H1 (cell line): ENCODE results near the gene PRKCZ. TPM values are rescaled to one million over a fixed set of nuclear protein-coding genes. Genes with fewer than 3 reads are reported as not detected.
A peak's percentile ranks its signal among the peaks of the same experiment; 100 is the strongest.

Source experiments
- CTCF ChIA-PET: fragments of 300-600 bp; sonication (Branson Sonifier 250); formaldehyde crosslinking; loops from one replicate; lab custom pipeline; 2021; ENCODE audit not compliant: partially characterized antibody; lab: Charles Lee
- POLR2A ChIA-PET: fragments of 300-600 bp; sonication (Branson Sonifier 250); formaldehyde crosslinking; loops from one replicate; lab custom pipeline; 2021; ENCODE audit warnings: inconsistent platforms; ENCODE audit not compliant: partially characterized antibody; lab: Charles Lee
- DNase-seq, 2 experiments: peaks; one replicate each; pipeline versions ENCODE4 v3.0.0 to v3.0.0-alpha.2; 2010 to 2022; ENCODE audit warnings: low spot score in 2 of 2, low read depth in 1 of 2, mixed read lengths in 1 of 2
- FAIRE-seq: peaks from 2 replicates; lab custom pipeline; 2011; peaks lifted over from hg19 to GRCh38; lab: Jason Lieb, UNC
- H2AFZ ChIP-seq: 2 replicates; pipeline ENCODE4 v1.8.1; 2012; ENCODE audit warnings: low read length, inconsistent platforms
- H2AK5ac ChIP-seq: 2 replicates; pipeline ENCODE4 v1.6.1; 2013; ENCODE audit warnings: low read depth, low read length
- H2BK120ac ChIP-seq: replicated peaks from 2 replicates; pipeline ENCODE3; 2013; ENCODE audit warnings: low read depth, low read length, inconsistent platforms
- H2BK12ac ChIP-seq: 2 replicates; pipeline ENCODE4 v1.6.1; 2013; ENCODE audit warnings: low read depth, low read length
- H2BK15ac ChIP-seq: 2 replicates; pipeline ENCODE4 v1.6.1; 2013; ENCODE audit warnings: low read length
- H2BK20ac ChIP-seq: 2 replicates; pipeline ENCODE4 v1.6.1; 2013; ENCODE audit warnings: low read length
- H2BK5ac ChIP-seq: 2 replicates; pipeline ENCODE4 v1.6.1; 2013; ENCODE audit warnings: low read depth, low read length
- H3K14ac ChIP-seq: 2 replicates; pipeline ENCODE4 v1.6.1; 2013; ENCODE audit warnings: inconsistent platforms; ENCODE audit not compliant: insufficient read length
- H3K18ac ChIP-seq: 2 replicates; pipeline ENCODE4 v1.6.1; 2013; ENCODE audit warnings: low read length; ENCODE audit errors: extremely low read depth
- H3K23ac ChIP-seq: 2 replicates; pipeline ENCODE4 v1.6.1; 2013; ENCODE audit warnings: inconsistent platforms; ENCODE audit not compliant: insufficient read length
- H3K23me2 ChIP-seq: 2 replicates; pipeline ENCODE4 v1.6.1; 2013; ENCODE audit warnings: low read depth, low read length
- H3K27ac ChIP-seq: 2 replicates; pipeline ENCODE4 v1.6.1; 2011; ENCODE audit warnings: low read depth, low read length, inconsistent platforms
- H3K27me3 ChIP-seq, 4 experiments: replicated peaks in 1 of 4; 1 replicate in 1 of 4; 2 replicates in 3 of 4; pipeline versions ENCODE4 v1.6.1 to v1.8.1; 2011 to 2013; ENCODE audit warnings: low read length in 3 of 4, mild to moderate bottlenecking in 3 of 4, inconsistent platforms in 2 of 4, mixed read lengths in 2 of 4, moderate library complexity in 1 of 4; ENCODE audit not compliant: control insufficient read depth in 3 of 4, insufficient read depth in 3 of 4; ENCODE audit errors: extremely low read depth in 1 of 4
- H3K36me3 ChIP-seq, 4 experiments: 2 replicates each; pipeline versions ENCODE4 v1.6.1 to v1.8.1; 2011 to 2013; ENCODE audit warnings: mild to moderate bottlenecking in 4 of 4, low read length in 3 of 4, moderate library complexity in 2 of 4, control low read depth in 1 of 4, inconsistent platforms in 1 of 4; ENCODE audit not compliant: insufficient read depth in 4 of 4, control insufficient read depth in 2 of 4
- H3K4ac ChIP-seq: replicated peaks from 2 replicates; pipeline ENCODE3; 2013; ENCODE audit warnings: low read length, low read depth, mixed read lengths, inconsistent platforms; ENCODE audit not compliant: insufficient read length
- H3K4me1 ChIP-seq, 4 experiments: replicated peaks in 1 of 4; 1 replicate in 1 of 4; 2 replicates in 3 of 4; pipeline versions ENCODE4 v1.6.1 to v1.8.1; 2011 to 2013; ENCODE audit warnings: low read length in 3 of 4, inconsistent platforms in 2 of 4, mixed read lengths in 1 of 4; ENCODE audit not compliant: insufficient read depth in 4 of 4, control insufficient read depth in 3 of 4
- H3K4me2 ChIP-seq, 2 experiments: 2 replicates each; pipeline versions ENCODE4 v1.6.1 to v1.8.1; 2011 to 2013; ENCODE audit warnings: low read depth in 2 of 2, low read length in 2 of 2, control low read depth in 1 of 2, inconsistent platforms in 1 of 2, mild to moderate bottlenecking in 1 of 2; ENCODE audit not compliant: insufficient read depth in 1 of 2
- H3K4me3 ChIP-seq, 4 experiments: fragments of 200-600, 300-600 bp in 1 of 4; sonication (generic), shearing (Covaris generic), sonication (Bioruptor Twin) in 1 of 4; 2 replicates each; pipeline versions ENCODE4 v1.5.1 to v1.8.1; 2011 to 2016; ENCODE audit warnings: low read length in 4 of 4, low read depth in 3 of 4, control low read depth in 2 of 4, inconsistent platforms in 2 of 4, mild to moderate bottlenecking in 2 of 4, mixed read lengths in 1 of 4, moderate library complexity in 1 of 4; ENCODE audit not compliant: insufficient read depth in 2 of 4; ENCODE audit errors: extremely low read depth in 1 of 4
- H3K56ac ChIP-seq: replicated peaks from 2 replicates; pipeline ENCODE3; 2013; ENCODE audit warnings: low read depth, mild to moderate bottlenecking, mixed read lengths, low read length, inconsistent platforms; ENCODE audit not compliant: insufficient read length
- H3K79me1 ChIP-seq: 2 replicates; pipeline ENCODE4 v1.6.1; 2013; ENCODE audit warnings: low read depth, low read length, control low read depth
- H3K79me2 ChIP-seq, 2 experiments: 2 replicates each; pipeline versions ENCODE4 v1.6.1 to v1.8.1; 2012 to 2013; ENCODE audit warnings: low read length in 2 of 2, mild to moderate bottlenecking in 2 of 2, inconsistent platforms in 1 of 2; ENCODE audit not compliant: insufficient read depth in 2 of 2, control insufficient read depth in 1 of 2
- H3K9ac ChIP-seq, 4 experiments: replicated peaks in 1 of 4; 1 replicate in 1 of 4; 2 replicates in 3 of 4; pipeline versions ENCODE4 v1.6.1 to v1.8.1; 2011 to 2013; ENCODE audit warnings: low read depth in 3 of 4, low read length in 3 of 4, control low read depth in 2 of 4, mild to moderate bottlenecking in 2 of 4, moderate library complexity in 2 of 4, inconsistent platforms in 1 of 4; ENCODE audit errors: extremely low read depth in 1 of 4
- H3K9me3 ChIP-seq, 2 experiments: 2 replicates each; pipeline versions ENCODE4 v1.6.1 to v1.8.1; 2012 to 2013; ENCODE audit warnings: mild to moderate bottlenecking in 2 of 2, moderate library complexity in 2 of 2, control low read depth in 1 of 2, inconsistent platforms in 1 of 2, low read depth in 1 of 2, low read length in 1 of 2, mixed read lengths in 1 of 2; ENCODE audit not compliant: insufficient read depth in 2 of 2
- H4K20me1 ChIP-seq, 2 experiments: replicated peaks in 1 of 2; 2 replicates each; pipeline versions ENCODE3 to v1.8.1; 2011 to 2013; ENCODE audit warnings: inconsistent platforms in 2 of 2, low read length in 2 of 2, mild to moderate bottlenecking in 1 of 2; ENCODE audit not compliant: insufficient read depth in 2 of 2, control insufficient read depth in 1 of 2
- H4K5ac ChIP-seq: 2 replicates; pipeline ENCODE4 v1.6.1; 2013; ENCODE audit warnings: low read length, low read depth, mixed read lengths, inconsistent platforms; ENCODE audit not compliant: insufficient read length
- H4K8ac ChIP-seq: 2 replicates; pipeline ENCODE4 v1.8.0; 2013; ENCODE audit warnings: mild to moderate bottlenecking, moderate library complexity, low read length, inconsistent platforms; ENCODE audit not compliant: insufficient read depth; ENCODE audit errors: extremely low read depth
- H4K91ac ChIP-seq: replicated peaks from 2 replicates; pipeline ENCODE3; 2013; ENCODE audit warnings: low read length, mixed read lengths, inconsistent platforms; ENCODE audit not compliant: insufficient read length
- CHD2 ChIP-seq: IDR thresholded peaks from 2 replicates; pipeline ENCODE4 v1.6.1; 2012; ENCODE audit warnings: low read length, improper control_type of control experiment
- EGR1 ChIP-seq: IDR thresholded peaks from 2 replicates; pipeline ENCODE4 v1.6.1; 2011; ENCODE audit warnings: low read depth, low read length, borderline replicate concordance
- NANOG ChIP-seq: IDR thresholded peaks from 2 replicates; pipeline ENCODE4 v1.6.1; 2011; ENCODE audit warnings: low read length, low read depth, mild to moderate bottlenecking, inconsistent platforms; ENCODE audit not compliant: insufficient read depth, poor library complexity, severe bottlenecking
- PHF8 ChIP-seq: fragments of 200-600 bp; sonication (generic); conservative IDR thresholded peaks from 2 replicates; pipeline ENCODE4 v1.7.1; 2012; ENCODE audit warnings: low read depth, mild to moderate bottlenecking, inconsistent platforms, low read length, moderate library complexity
- POLR2A ChIP-seq, 2 experiments: IDR thresholded peaks; 1 replicate in 1 of 2; 2 replicates in 1 of 2; pipeline ENCODE4 v1.6.1; 2011; ENCODE audit warnings: low read depth in 2 of 2, low read length in 2 of 2, mild to moderate bottlenecking in 2 of 2; ENCODE audit errors: control extremely low read depth in 1 of 2
- POLR2AphosphoS5 ChIP-seq: IDR thresholded peaks from 2 replicates; pipeline ENCODE4 v1.6.1; 2011; ENCODE audit warnings: low read depth, low read length
- TAF1 ChIP-seq: IDR thresholded peaks from 2 replicates; pipeline ENCODE4 v1.6.1; 2011; ENCODE audit warnings: mild to moderate bottlenecking, low read depth, low read length
- TAF7 ChIP-seq: optimal IDR thresholded peaks from 2 replicates; pipeline ENCODE3; 2011; ENCODE audit warnings: low read depth, mild to moderate bottlenecking, inconsistent platforms, low read length, moderate library complexity, borderline replicate concordance
- WGBS, 2 experiments: shearing (Covaris generic) in 1 of 2; methylation state at CpG; one replicate each; pipeline versions ENCODE4 v1.1.6 to v1.1.7; 2013 to 2015; ENCODE audit warnings: low lambda C conversion rate in 2 of 2, mixed read lengths in 2 of 2, inconsistent platforms in 1 of 2, low coverage in 1 of 2, missing lambda C conversion rate in 1 of 2; ENCODE audit not compliant: insufficient replicate concordance in 2 of 2, insufficient coverage in 1 of 2, insufficient read length in 1 of 2; ENCODE audit errors: extremely low coverage in 1 of 2, missing lambda C conversion rate in 1 of 2; 5-methylcytosine and 5-hydroxymethylcytosine counted together
- polyA plus RNA-seq, 7 experiments: library from polyadenylated mRNA; depleted of rRNA in 3 of 7; stranded (reverse) in 5 of 7; unstranded in 2 of 7; fragments of >200 nt in 5 of 7; fragments of 200-250 nt in 2 of 7; gene quantifications; 1 replicate in 5 of 7; 2 replicates in 1 of 7; 4 replicates in 1 of 7; pipeline versions ENCODE4 v1.2.1 to v1.2.3, GENCODE V29; 2011 to 2013; ENCODE audit warnings: missing spikeins in 2 of 7, mixed read lengths in 2 of 7
- total RNA-seq: library from RNA; stranded (reverse); fragmentation: NEBNext Ultra II Directional; extraction: Animal tissue kit (Norgen Biotek cat#: 25700); gene quantifications from 2 replicates; pipeline ENCODE4 v1.2.1, GENCODE V29; 2021

PRKCZ gene
- total and polyA plus RNA-seq, 2 of the 8 experiments (the other 6 are each of a cell fraction or from before 2014, with no cell fraction given): 37.4 to 45.1 TPM

GRCh38 chr1:2204415-2205190, 154.4 kb downstream of the PRKCZ start:
- Histone ChIP-seq H3K79me1 (no peaks in the 10 kb centered on the region; the same call in 1 of the 2 replicates), H2BK20ac (no peak overlapping the region), H3K18ac (peak overlapping the region; percentile 78; the same call in 1 of the 2 replicates), H3K27me3 (peaks cover 0 to 11% (median 6%) of the 10 kb centered on the region in 4 experiments; a peak in 4 of 7 replicates), H3K27ac (no peak overlapping the region), H3K4me2 (peak overlapping the region; percentile 89 to 90), H4K8ac (peak overlapping the region; percentile 94), H4K5ac (peak overlapping the region; percentile 69), H3K79me2 (no peaks in the 10 kb centered on the region), H3K9ac (peak overlapping the region in 2 of 4 experiments; percentile 8 to 9; a peak in 2 of 7 replicates), H2BK12ac (peak overlapping the region; percentile 50; the same call in 1 of the 2 replicates), H3K36me3 (no peaks in the 10 kb centered on the region), H2BK15ac (peak overlapping the region; percentile 61; the same call in 1 of the 2 replicates), H2AFZ (no peak overlapping the region; the same call in 1 of the 2 replicates), H3K4me3 (peak overlapping the region; percentile 37 to 62 (median 46)), H3K4me1 (peaks cover 3 to 16% (median 9%) of the 10 kb centered on the region in 4 experiments), H3K4ac (no peak overlapping the region), H2AK5ac (no peak overlapping the region), H2BK5ac (peak overlapping the region; percentile 55; the same call in 1 of the 2 replicates), H2BK120ac (peak overlapping the region; percentile 72), H3K23ac (no peak overlapping the region), H3K14ac (no peak overlapping the region), H3K9me3 (no peaks in the 10 kb centered on the region), H3K23me2 (peaks cover 6% of the 10 kb centered on the region), H3K56ac (peak overlapping the region; percentile 59), H4K91ac (peak overlapping the region; percentile 80), H4K20me1 (no peaks in the 10 kb centered on the region)
- 2% methylated on average over 11 of the region's 60 CpGs; no CpG with 5 or more reads in 1 of the 2 experiments for WGBS, 2 experiments
- peak; percentile 66 to 85 for DNase-seq
- ChIA-PET CTCF (interaction anchor here (0.9 to 2.9 kb wide), 7 partner anchors 9 to 177 kb away, joined by 3 to 14 read pairs (median 6); partner anchors contain the start of gene FAAP20), POLR2A (interaction anchor here (0.6 to 4.8 kb wide), 10 partner anchors 8 to 180 kb away, joined by 3 to 21 read pairs (median 3); partner anchors contain the start of gene FAAP20)
- no peak for FAIRE-seq
- TF ChIP-seq PHF8 (peak; percentile 28; the same call in 1 of the 2 replicates), EGR1 (0 out of 2 replicates have a peak, but pooled peaks have one; percentile 12), POLR2A (IDR thresholded peaks at IDR 0.05; ENCODE audit: control extremely low read depth in 1 of 2, low read depth in 2 of 2, low read length in 2 of 2) (peak in 1 of 2 experiments; percentile 59; a peak in 2 of 3 replicates), CHD2 (no peak), TAF7 (peak; percentile 27), POLR2AphosphoS5 (peak; percentile 36; the same call in 1 of the 2 replicates), TAF1 (0 out of 2 replicates have a peak, but pooled peaks have one; percentile 47), NANOG (no peak)
